Measurements from ENCODE around the gene GNPTAB. TPM values are rescaled to one million over a fixed set of nuclear protein-coding genes. Genes with fewer than 3 reads are reported as not detected.

GNPTAB gene
- total and polyA plus RNA-seq, 2 of the 13 experiments (the other 11 are each of a cell fraction or from before 2014, with no cell fraction given) = 13.6 to 19.4 TPM

DNA sequence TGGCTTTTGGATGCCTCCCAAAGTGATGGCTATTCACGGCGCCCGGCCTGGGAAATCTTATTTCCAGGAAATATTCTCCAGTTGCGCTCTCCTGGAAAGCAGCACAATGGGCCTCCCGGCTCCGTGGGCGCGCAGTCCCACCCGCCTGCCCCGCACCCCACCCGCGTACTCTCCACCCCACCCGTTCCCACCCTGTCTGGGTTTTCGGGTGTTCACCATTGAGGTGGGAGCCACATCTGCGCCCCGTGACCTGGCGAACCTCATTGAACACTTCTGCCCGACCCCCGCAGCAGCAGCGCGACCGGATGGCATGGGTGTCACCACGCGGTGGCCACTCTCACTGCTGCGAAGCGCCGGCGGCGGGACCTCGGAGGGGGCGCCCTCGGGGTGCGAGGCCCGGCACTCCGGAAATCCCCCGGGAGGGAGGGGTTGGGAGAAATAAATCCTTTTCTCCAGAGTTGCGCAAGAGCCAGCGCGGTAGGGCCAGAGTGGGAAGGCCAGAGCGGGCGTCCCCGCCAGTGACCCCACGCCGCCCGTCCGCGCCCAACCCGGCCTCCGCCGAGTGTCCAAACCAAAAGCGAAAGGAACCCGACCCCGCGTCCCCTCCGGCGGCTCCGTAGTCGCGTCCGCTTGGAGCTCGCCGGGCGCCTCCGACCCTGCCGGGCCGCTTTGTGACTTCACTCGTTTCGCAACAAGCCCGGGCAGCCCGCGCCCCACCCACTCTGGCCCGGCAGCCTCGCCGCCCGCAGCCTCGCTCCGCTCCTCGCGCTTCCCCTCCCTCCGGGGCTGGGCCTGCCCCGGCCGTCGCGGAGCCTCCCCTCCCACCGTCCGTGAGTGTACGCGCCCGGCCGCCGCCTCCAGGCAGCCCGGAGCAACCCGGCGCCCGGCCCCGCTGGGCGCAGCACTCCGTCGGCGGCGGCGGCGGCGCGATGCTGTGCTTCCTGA, 46.4 kb upstream of the GNPTAB start, which contains the start of gene DRAM1 (continued):
- TF ChIP-seq, protein P1, sequence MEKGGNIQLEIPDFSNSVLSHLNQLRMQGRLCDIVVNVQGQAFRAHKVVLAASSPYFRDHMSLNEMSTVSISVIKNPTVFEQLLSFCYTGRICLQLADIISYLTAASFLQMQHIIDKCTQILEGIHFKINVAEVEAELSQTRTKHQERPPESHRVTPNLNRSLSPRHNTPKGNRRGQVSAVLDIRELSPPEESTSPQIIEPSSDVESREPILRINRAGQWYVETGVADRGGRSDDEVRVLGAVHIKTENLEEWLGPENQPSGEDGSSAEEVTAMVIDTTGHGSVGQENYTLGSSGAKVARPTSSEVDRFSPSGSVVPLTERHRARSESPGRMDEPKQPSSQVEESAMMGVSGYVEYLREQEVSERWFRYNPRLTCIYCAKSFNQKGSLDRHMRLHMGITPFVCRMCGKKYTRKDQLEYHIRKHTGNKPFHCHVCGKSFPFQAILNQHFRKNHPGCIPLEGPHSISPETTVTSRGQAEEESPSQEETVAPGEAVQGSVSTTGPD (CRISPR knock-in tag; IDR thresholded peaks at IDR 0.05) = no peak
- TF ChIP-seq HHEX (CRISPR knock-in tag; IDR thresholded peaks at IDR 0.05) (no peak), PLRG1 (conservative IDR thresholded peaks at IDR 0.05) (no peak), ZC3H13 (CRISPR knock-in tag; IDR thresholded peaks at IDR 0.05) (peak; percentile 80; the same call in 1 of the 2 replicates), ZNF713 (CRISPR knock-in tag; IDR thresholded peaks at IDR 0.05) (no peak), CBX1 (IDR thresholded peaks at IDR 0.05; ENCODE audit: low read depth) (no peak), ZNF556 (CRISPR knock-in tag; IDR thresholded peaks at IDR 0.05; ENCODE audit: borderline replicate concordance) (no peak), HIVEP1 (CRISPR knock-in tag; IDR thresholded peaks at IDR 0.05) (peak; percentile 97), ZNF782 (CRISPR knock-in tag; IDR thresholded peaks at IDR 0.05; ENCODE audit: borderline replicate concordance) (no peak; the same call in 1 of the 2 replicates), ZNF138 (CRISPR knock-in tag; IDR thresholded peaks at IDR 0.05; ENCODE audit: low read depth) (peak; percentile 47; the same call in 1 of the 2 replicates), ZBTB1 (CRISPR knock-in tag; IDR thresholded peaks at IDR 0.05; ENCODE audit: borderline replicate concordance) (peak; percentile 34; the same call in 1 of the 2 replicates), ZNF607 (CRISPR knock-in tag; IDR thresholded peaks at IDR 0.05; ENCODE audit: borderline replicate concordance) (peak; percentile 92), GMEB1 (CRISPR knock-in tag; IDR thresholded peaks at IDR 0.05; ENCODE audit: borderline replicate concordance) (peak; percentile 57), FOXK2 (IDR thresholded peaks at IDR 0.05) (peak; percentile 49), HMGXB4 (CRISPR knock-in tag; IDR thresholded peaks at IDR 0.05; ENCODE audit: borderline replicate concordance in 1 of 2, low read depth in 1 of 2) (peak; percentile 67 to 80; a peak in 3 of 4 replicates), PAF1 (CRISPR knock-in tag; IDR thresholded peaks at IDR 0.05) (no peak), KMT2B (CRISPR knock-in tag; IDR thresholded peaks at IDR 0.05) (peak; percentile 89), ZZZ3 (CRISPR knock-in tag; IDR thresholded peaks at IDR 0.05; ENCODE audit: borderline replicate concordance) (no peak)
- TF ChIP-seq, protein P2, sequence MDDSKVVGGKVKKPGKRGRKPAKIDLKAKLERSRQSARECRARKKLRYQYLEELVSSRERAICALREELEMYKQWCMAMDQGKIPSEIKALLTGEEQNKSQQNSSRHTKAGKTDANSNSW (CRISPR knock-in tag; IDR thresholded peaks at IDR 0.05; ENCODE audit: borderline replicate concordance) = no peak
- TF ChIP-seq, protein P3, sequence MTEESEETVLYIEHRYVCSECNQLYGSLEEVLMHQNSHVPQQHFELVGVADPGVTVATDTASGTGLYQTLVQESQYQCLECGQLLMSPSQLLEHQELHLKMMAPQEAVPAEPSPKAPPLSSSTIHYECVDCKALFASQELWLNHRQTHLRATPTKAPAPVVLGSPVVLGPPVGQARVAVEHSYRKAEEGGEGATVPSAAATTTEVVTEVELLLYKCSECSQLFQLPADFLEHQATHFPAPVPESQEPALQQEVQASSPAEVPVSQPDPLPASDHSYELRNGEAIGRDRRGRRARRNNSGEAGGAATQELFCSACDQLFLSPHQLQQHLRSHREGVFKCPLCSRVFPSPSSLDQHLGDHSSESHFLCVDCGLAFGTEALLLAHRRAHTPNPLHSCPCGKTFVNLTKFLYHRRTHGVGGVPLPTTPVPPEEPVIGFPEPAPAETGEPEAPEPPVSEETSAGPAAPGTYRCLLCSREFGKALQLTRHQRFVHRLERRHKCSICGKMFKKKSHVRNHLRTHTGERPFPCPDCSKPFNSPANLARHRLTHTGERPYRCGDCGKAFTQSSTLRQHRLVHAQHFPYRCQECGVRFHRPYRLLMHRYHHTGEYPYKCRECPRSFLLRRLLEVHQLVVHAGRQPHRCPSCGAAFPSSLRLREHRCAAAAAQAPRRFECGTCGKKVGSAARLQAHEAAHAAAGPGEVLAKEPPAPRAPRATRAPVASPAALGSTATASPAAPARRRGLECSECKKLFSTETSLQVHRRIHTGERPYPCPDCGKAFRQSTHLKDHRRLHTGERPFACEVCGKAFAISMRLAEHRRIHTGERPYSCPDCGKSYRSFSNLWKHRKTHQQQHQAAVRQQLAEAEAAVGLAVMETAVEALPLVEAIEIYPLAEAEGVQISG (CRISPR knock-in tag; IDR thresholded peaks at IDR 0.05) = no peak; the same call in 1 of the 2 replicates
